A204.1 (cell line): Measurements from ENCODE around the gene TPO.

Experiments used
- FAIRE-seq: peaks from 2 replicates; lab custom pipeline; 2012; peaks lifted over from hg19 to GRCh38; lab: Jason Lieb, UNC

The TPO gene

GRCh38 chr2:1586251-1586922 lies 173.1 kb downstream of the TPO start:
- FAIRE-seq: no peak

GRCh38 chr2:1586923-1587840 lies 173.9 kb downstream of the TPO start:
- FAIRE-seq: no peak

- FAIRE-seq: no peak
These were observed 175.1 kb downstream of the TPO start for GRCh38 chr2:1588051-1588977.

- FAIRE-seq: no peak
These were observed 175.8 kb downstream of the TPO start for GRCh38 chr2:1588978-1589621.

- FAIRE-seq: no peak
These were observed 177.6 kb downstream of the TPO start for GRCh38 chr2:1590596-1591460.

GRCh38 chr2:1591461-1591770 lies 178.2 kb downstream of the TPO start:
- FAIRE-seq: no peak
